HepG2 (cell line): ENCODE results near the gene TTC28. TPM values are rescaled to one million over a fixed set of nuclear protein-coding genes. Genes with fewer than 3 reads are reported as not detected.

ENCODE experiments used
- ATAC-seq: fragments of 200-7000 bp; cut with Tn5 transposase; 3 replicates; pipeline ENCODE4 v1.9.1; 2020; ENCODE audit warnings: mild to moderate bottlenecking, moderate library complexity
- BruUV-seq: library from RNA; stranded (reverse); fragments of 400-500 nt; replicated peaks from 2 replicates; lab custom pipeline; 2021; lab: Mats Ljungman, UMichigan
- CTCF ChIA-PET: fragments of 300-600 bp; formaldehyde crosslinking; extraction: SDS; loops from one replicate; lab custom pipeline; 2021; ENCODE audit warnings: low total read pairs, inconsistent platforms, low intra/inter-chr PET ratio; lab: Yijun Ruan, JAX
- POLR2A ChIA-PET: fragments of 350-600 bp; sonication (Branson Sonifier 250); formaldehyde crosslinking; loops from one replicate; lab custom pipeline; 2020; ENCODE audit warnings: antibody characterized with exemption, inconsistent platforms; lab: Yijun Ruan, JAX
- DNase-seq: peaks from one replicate; pipeline ENCODE4 v3.0.0-alpha.2; 2015; ENCODE audit warnings: low spot score
- FAIRE-seq: peaks from 3 replicates; lab custom pipeline; 2011; peaks lifted over from hg19 to GRCh38; lab: Jason Lieb, UNC
- H2AFZ ChIP-seq: one replicate; pipeline ENCODE4 v1.6.1; 2011; ENCODE audit warnings: low read length, inconsistent platforms
- H3K27ac ChIP-seq: fragments of 300-600 bp; 3 replicates; pipeline ENCODE4 v1.8.0; 2011; ENCODE audit warnings: mixed run types, mild to moderate bottlenecking, mixed read lengths, low read length, inconsistent platforms; ENCODE audit not compliant: insufficient read depth; ENCODE audit errors: extremely low read length
- H3K27me3 ChIP-seq, 2 experiments: fragments of 200-600 bp in 1 of 2; 2 replicates in 1 of 2; 3 replicates in 1 of 2; pipeline versions ENCODE4 v1.6.0 to v1.8.0; 2011; ENCODE audit warnings: low read length in 2 of 2, mild to moderate bottlenecking in 2 of 2, moderate library complexity in 2 of 2, inconsistent platforms in 1 of 2; ENCODE audit not compliant: insufficient read depth in 2 of 2, control insufficient read depth in 1 of 2
- H3K36me3 ChIP-seq, 2 experiments: fragments of 200-600 bp in 1 of 2; replicated peaks in 1 of 2; 2 replicates in 1 of 2; 3 replicates in 1 of 2; pipeline versions ENCODE4 v1.5.1 to v1.8.0; 2011; ENCODE audit warnings: low read length in 2 of 2, inconsistent platforms in 1 of 2; ENCODE audit not compliant: insufficient read depth in 2 of 2, control insufficient read depth in 1 of 2
- H3K4me1 ChIP-seq: 2 replicates; pipeline ENCODE4 v1.5.1; 2012; ENCODE audit warnings: low read length, inconsistent platforms; ENCODE audit not compliant: insufficient read depth
- H3K4me2 ChIP-seq: 2 replicates; pipeline ENCODE4 v1.6.0; 2011; ENCODE audit warnings: low read depth, low read length, inconsistent platforms
- H3K4me3 ChIP-seq, 3 experiments: fragments of 200-600 bp in 1 of 3; sonication (generic), shearing (Covaris generic) in 1 of 3; replicated peaks in 1 of 3; 2 replicates each; pipeline ENCODE4 v1.5.1; 2011 to 2016; ENCODE audit warnings: low read length in 3 of 3, inconsistent platforms in 2 of 3, low read depth in 2 of 3, mild to moderate bottlenecking in 2 of 3, control low read depth in 1 of 3, mixed read lengths in 1 of 3; ENCODE audit not compliant: insufficient read depth in 1 of 3
- H3K79me2 ChIP-seq: one replicate; pipeline ENCODE4 v1.6.1; 2011; ENCODE audit warnings: low read length, inconsistent platforms; ENCODE audit not compliant: insufficient read depth
- H3K9ac ChIP-seq: 2 replicates; pipeline ENCODE4 v1.6.0; 2011; ENCODE audit warnings: mild to moderate bottlenecking, low read depth, low read length, inconsistent platforms; ENCODE audit not compliant: insufficient read depth
- H3K9me3 ChIP-seq: 2 replicates; pipeline ENCODE4 v1.5.1; 2012; ENCODE audit warnings: mild to moderate bottlenecking, low read length
- H4K20me1 ChIP-seq: 2 replicates; pipeline ENCODE4 v1.6.0; 2011; ENCODE audit warnings: inconsistent platforms, mild to moderate bottlenecking, low read length, moderate library complexity; ENCODE audit not compliant: insufficient read depth
- FOXM1 ChIP-seq: sonication (generic); formaldehyde crosslinking; IDR thresholded peaks from 2 replicates; pipeline ENCODE4 v1.5.0; 2020; ENCODE audit warnings: missing genetic modification reagents
- IRX3 ChIP-seq: sonication (generic); formaldehyde crosslinking; IDR thresholded peaks from 2 replicates; pipeline ENCODE4 v1.8.1; 2023; ENCODE audit warnings: mild to moderate bottlenecking, low read depth, missing genetic modification reagents, borderline replicate concordance
- KDM5A ChIP-seq: fragments of 200-600 bp; sonication (generic); IDR thresholded peaks from 2 replicates; pipeline ENCODE4 v1.7.0; 2018; ENCODE audit warnings: antibody characterized with exemption, mild to moderate bottlenecking, low read length, borderline replicate concordance
- MATR3 ChIP-seq: sonication (generic); formaldehyde crosslinking; IDR thresholded peaks from 2 replicates; pipeline ENCODE4 v1.4.0; 2020; ENCODE audit warnings: missing genetic modification reagents
- SMARCE1 ChIP-seq: fragments of 450-650 bp; IDR thresholded peaks from 2 replicates; pipeline ENCODE4 v1.6.1; 2017; ENCODE audit warnings: borderline replicate concordance
- SP5 ChIP-seq: IDR thresholded peaks from 2 replicates; pipeline ENCODE4 v1.6.1; 2016; ENCODE audit warnings: low read depth, borderline replicate concordance
- ZNF720 ChIP-seq: sonication (generic); formaldehyde crosslinking; IDR thresholded peaks from 2 replicates; pipeline ENCODE4 v1.4.0; 2020; ENCODE audit warnings: missing genetic modification reagents
- ZNF784 ChIP-seq: sonication (generic); formaldehyde crosslinking; IDR thresholded peaks from 2 replicates; pipeline ENCODE4 v1.5.1; 2020; ENCODE audit warnings: missing genetic modification reagents, mild to moderate bottlenecking, borderline replicate concordance
- ZNF841 ChIP-seq: sonication (generic); formaldehyde crosslinking; IDR thresholded peaks from 2 replicates; pipeline ENCODE4 v1.8.1; 2023; ENCODE audit warnings: missing genetic modification reagents, borderline replicate concordance
- WGBS: methylation state at CpG from one replicate; pipeline ENCODE4 v1.1.6; 2017; ENCODE audit warnings: low lambda C conversion rate; 5-methylcytosine and 5-hydroxymethylcytosine counted together
- in situ Hi-C: cut with HindIII; loops from 2 replicates; pipeline ENCODE4 v1.10.0; 2017; ENCODE audit warnings: low pct_unique_long_range_greater_than_20kb; ENCODE audit not compliant: extremely low pct_ligation_motif_present
- intact Hi-C: fragments of 100-400 bp; cut with micrococcal nuclease; formaldehyde crosslinking; loops from one replicate; pipeline ENCODE4 v1.10.0; 2022; ENCODE audit not compliant: unreplicated experiment
- polyA plus RNA-seq, 8 experiments: library from polyadenylated mRNA; depleted of rRNA in 3 of 8; stranded (reverse) in 7 of 8; unstranded in 1 of 8; fragments of >200 nt; fragmentation: Illumina TruSeq in 4 of 8; extraction: Trizol in 4 of 8; gene quantifications; 2 replicates each; pipeline versions ENCODE4 v1.2.1 to v1.2.3, GENCODE V29; 2011 to 2016; ENCODE audit warnings: low read depth in 4 of 8, missing spikeins in 1 of 8, mixed read lengths in 1 of 8; ENCODE audit not compliant: insufficient read depth in 1 of 8
- total RNA-seq, 5 experiments: library from RNA; depleted of rRNA; stranded (reverse); fragments of >200 nt; fragmentation: Illumina TruSeq; extraction: Trizol; gene quantifications; 2 replicates each; pipeline ENCODE4 v1.2.3, GENCODE V29; 2016; ENCODE audit warnings: low read depth in 1 of 5

The TTC28 gene
- total and polyA plus RNA-seq, 2 of the 13 experiments (the other 11 are each of a cell fraction or from before 2014, with no cell fraction given) = 4.2 to 13.1 TPM

GRCh38 chr22:28639321-28639720 lies 40.3 kb downstream of the TTC28 start:
- Histone ChIP-seq H2AFZ (no peak overlapping the region), H3K4me2 (no peak overlapping the region), H3K9ac (no peak overlapping the region), H3K4me3 (no peak overlapping the region), H3K27ac (no peak overlapping the region), H3K79me2 (peaks cover 15% of the 10 kb centered on the region), H3K36me3 (no peaks in the 10 kb centered on the region), H4K20me1 (no peaks in the 10 kb centered on the region), H3K4me1 (peaks cover 13% of the 10 kb centered on the region), H3K27me3 (no peaks in the 10 kb centered on the region), H3K9me3 (no peaks in the 10 kb centered on the region)
- in situ Hi-C loops = no loop called here
- FAIRE-seq (no peak), DNase-seq (no peak), ATAC-seq (no peak)
- CTCF ChIA-PET = no interaction called here
- intact Hi-C loops = no loop called here
- POLR2A ChIA-PET = no interaction called here
- WGBS = 97% methylated on average over 2 of the region's 2 CpGs
- BruUV-seq = no TSS peak
- TF ChIP-seq KDM5A (no peak), ZNF784 (CRISPR knock-in tag) (no peak)

- no peak for ATAC-seq
- Histone ChIP-seq H3K4me3 (no peak overlapping the region), H3K79me2 (peaks cover 11% of the 10 kb centered on the region), H3K9ac (no peak overlapping the region), H3K4me1 (peaks cover 2% of the 10 kb centered on the region), H3K27me3 (no peaks in the 10 kb centered on the region), H3K27ac (no peak overlapping the region)
- ChIA-PET CTCF (no interaction called here), POLR2A (no interaction called here)
- no peak for DNase-seq
- intact Hi-C loops = no loop called here
- no peak for TF ChIP-seq SMARCE1
- no peak for TF ChIP-seq SP5 (CRISPR knock-in tag)
- TF ChIP-seq FOXM1 = no peak
- TF ChIP-seq ZNF720 (CRISPR knock-in tag) = no peak
- no peak for TF ChIP-seq IRX3
- no peak for TF ChIP-seq MATR3
- no peak for TF ChIP-seq ZNF841 (CRISPR knock-in tag)
- TF ChIP-seq, all 625 proteins: peak for 0
- H3K36me3 ChIP-seq = no peaks in the 10 kb centered on the region
- no peak for FAIRE-seq
- WGBS = 98% methylated on average over 8 of the region's 8 CpGs
- no peak overlapping the region for H3K4me2 ChIP-seq
- in situ Hi-C loops = no loop called here
- no peak overlapping the region for H2AFZ ChIP-seq
- H3K9me3 ChIP-seq = no peaks in the 10 kb centered on the region
- BruUV-seq = no TSS peak
- no peaks in the 10 kb centered on the region for H4K20me1 ChIP-seq
Measured at GRCh38 chr22:28637225-28637624, 42.4 kb downstream of the TTC28 start.
